ENCODE measurements around the gene SUFU.

SUFU gene

DNA sequence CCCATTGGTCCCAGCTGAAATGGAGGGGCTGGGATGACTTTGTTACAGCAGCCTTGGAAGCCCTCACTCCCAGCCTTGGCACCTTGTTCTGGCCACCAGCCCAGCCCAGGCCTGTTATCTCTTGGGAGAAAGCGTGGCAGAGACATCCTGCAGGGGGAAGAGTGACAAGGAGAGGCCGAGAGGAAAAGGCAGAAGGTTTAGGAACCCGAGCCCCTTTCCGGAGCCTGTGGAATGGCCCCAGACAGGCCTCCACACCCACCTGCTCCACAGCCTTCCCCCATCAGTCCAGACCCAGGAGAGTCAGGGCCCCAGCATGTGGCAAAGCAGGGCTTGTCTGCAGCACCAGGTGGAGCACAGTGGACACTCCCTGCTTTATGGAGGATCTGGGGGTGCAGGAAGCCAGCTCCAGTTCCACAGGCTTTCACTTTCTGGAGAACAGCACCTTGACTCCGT lies 116.4 kb downstream of the SUFU start:
- no peak for FAIRE-seq

DNA sequence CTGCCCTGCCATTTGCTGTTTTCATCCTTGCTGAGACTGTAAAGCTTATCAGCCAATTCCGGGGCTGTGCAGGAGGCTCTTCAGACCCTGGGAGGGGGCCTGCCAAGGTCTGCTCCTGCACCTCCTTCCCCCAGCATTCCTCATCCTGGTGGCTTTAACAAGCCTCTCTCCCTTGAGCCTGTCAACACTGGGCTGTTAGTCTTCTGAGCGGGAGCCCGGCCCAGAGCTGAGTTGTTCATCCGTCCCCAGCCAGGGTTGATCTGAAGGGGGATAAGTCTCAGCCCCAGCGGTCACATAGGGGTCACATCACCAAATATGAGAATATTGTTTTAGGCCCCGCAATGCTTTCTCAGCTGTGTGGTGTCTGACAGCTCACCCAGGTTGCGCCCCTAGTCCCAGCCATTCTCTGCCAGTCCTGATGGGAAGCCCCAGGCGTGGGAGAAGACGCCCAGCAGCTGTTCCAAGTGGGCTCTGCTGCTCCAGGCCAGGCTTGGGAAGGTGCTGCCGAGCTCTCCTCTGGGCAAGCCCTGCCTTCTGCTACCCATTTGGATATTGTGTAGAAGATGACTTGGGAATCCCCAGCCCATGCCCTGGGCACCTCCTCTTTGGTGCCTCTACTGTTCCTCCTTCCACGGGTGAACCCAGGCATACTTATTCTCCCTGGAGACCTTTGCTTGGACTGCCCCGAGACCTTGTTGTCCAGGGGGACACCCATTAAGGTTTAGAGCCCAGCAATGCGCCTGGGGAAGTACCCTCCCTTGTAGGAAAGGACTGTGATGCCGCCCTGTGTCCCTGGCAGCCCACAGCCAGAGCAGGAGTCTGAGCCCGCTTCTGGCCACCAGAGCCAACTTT lies 117.0 kb downstream of the SUFU start:
- FAIRE-seq: no peak

DNA sequence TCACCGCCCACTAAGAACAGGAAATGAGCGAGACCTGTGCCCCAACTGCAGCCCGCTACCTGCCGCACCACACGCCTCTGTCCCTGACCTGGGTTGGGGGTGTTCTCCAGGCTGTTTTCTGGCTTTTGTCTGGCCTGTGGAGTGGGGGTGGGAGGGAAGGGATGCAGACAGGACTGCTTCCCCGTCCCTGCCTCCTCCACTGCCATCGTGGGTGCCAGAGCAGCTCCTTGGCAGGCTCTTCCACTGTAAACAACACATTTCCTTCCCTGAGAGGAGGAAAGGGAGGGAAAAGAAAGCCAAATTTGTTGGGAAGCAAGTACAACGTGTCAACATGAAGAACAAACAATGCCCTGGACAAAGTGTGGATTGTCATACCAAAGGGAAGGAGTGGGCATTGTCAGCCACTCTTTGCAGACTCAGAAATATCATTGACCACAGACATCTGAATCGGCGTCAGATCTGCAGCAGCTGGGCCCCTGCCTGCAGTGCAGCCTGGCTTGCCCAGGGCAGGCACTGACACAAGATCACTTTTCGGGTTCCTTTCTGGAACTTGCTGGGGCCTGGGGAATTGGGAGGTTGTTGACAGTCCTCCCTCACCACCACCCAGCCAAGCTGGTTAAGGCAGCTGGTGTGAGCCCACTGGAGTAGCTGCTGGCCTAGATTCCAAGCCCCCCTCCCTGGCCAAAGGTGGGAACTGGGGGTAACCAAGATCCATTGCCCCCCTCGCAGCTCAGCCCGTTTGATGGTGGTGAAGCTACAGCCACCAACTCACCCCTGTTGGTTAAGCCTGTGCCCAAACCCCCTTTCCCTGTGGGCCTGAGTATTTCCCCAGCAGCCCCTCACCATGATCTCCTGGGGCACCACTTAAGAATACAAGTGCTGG lies 117.9 kb downstream of the SUFU start:
- no peak for FAIRE-seq

DNA sequence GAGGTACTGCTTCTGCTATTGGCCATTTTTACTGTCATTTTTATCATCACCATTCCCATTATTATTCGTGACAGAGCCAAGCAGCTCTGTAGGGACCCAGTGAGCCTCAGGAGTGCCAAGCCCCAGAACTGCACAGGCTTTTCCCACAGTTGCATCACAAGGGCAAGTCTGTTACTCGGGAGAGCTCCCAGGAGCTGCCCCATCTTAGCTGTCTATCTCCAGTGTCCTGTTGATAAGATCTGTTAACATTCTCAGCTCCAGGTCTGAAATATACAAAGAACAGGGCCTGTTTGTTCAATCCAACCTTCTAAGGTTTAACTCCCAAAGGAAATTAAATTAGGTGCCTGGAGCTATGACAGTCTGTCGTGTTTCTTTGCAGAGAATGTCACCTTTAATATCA lies 120.3 kb downstream of the SUFU start:
- no peak for FAIRE-seq

DNA sequence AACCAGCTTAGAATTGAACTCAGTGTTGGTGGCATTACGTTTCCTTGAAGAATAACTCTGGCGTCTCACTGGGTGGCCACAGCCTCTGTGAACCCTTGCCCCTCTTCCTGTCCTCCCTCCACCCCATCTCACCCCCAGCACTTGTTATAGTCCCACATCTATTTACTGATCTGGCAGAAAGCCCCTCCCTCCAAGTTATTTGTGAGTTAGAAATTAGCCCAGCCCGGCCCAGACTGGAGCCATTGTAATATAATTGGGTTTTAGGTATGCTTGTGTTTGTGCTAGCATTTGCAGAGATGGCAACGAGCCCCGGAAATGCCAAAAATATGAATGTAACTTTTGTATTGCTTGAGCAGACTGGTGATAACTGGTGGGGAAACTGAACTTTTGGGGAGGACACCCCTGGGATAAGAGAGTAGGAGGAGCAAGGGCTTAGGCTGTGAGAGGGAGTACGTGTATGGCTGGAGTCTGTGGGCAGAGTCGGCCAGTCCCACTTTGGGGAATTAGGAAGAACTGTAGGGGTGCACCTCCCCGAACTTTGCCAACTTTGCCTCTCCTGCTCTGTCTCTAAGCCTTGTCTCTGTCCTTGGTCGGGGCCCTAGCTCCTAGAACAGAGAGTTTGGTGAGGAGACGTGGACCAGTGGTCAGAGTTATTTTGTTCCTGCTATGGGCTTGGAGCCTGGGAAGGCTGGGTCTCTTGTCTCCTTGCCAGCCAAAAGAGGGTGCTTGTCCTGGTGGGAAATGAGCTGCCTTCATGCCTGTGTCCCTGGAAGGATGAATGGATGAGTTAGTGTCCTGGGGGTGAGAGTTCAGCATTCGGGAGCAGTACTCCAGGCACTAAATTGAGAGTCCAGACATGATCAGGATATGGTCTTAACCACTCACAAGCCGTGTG lies 121.2 kb downstream of the SUFU start:
- FAIRE-seq: no peak

DNA sequence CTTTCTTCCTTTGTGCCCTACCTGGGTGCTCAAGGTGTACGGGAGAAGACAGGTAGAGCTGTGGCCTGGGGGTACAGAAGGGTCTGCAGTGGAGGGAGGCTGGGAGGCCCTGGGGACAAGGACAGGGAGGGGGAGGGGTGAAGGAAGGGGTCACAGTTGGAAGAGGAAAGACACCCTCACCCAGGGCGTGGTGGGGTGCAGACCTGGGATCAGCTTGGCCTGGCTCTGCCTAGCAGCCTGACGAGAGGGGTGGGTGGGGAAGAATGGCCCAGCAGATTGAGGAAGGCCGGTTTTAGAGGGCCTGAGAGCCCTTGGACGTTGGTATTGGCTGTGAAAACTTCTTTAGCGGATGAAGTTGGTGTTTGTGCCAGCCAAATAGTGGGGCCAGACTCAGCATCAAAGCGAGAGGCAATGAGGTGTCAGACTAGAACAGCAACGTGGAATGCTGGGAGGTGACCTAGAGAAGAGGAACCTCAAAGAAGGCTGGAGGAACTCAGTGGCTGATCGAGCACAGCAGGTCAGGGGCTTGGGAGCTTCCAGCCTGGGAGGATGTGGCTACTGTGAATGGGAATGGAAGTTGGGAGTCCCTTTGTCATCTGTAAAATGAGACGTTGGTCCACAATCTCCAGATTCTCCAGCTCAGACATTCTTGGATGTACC lies 122.4 kb downstream of the SUFU start:
- no peak for FAIRE-seq

DNA sequence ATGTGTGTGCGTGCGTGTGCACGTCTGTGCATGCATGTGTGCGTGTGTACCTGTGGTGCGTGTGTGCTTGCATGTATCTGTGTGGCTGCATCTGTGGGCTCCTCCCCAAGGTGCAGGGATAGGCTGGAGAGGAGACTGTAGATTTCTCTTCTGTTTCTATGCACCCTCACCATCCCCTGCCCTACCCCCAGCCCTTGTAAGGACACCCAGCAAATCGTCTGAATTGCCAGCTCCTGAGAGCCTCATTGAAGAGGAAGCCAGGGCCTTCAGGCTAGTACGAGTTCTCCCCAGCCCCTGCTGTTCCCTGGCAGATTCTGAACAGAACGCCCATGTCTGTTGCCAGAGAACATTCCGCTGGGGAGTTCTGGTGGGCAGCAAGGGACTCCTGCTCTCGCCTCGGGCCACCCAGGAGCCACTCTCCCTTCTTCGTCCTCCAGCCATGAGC lies 123.5 kb downstream of the SUFU start:
- FAIRE-seq: no peak

DNA sequence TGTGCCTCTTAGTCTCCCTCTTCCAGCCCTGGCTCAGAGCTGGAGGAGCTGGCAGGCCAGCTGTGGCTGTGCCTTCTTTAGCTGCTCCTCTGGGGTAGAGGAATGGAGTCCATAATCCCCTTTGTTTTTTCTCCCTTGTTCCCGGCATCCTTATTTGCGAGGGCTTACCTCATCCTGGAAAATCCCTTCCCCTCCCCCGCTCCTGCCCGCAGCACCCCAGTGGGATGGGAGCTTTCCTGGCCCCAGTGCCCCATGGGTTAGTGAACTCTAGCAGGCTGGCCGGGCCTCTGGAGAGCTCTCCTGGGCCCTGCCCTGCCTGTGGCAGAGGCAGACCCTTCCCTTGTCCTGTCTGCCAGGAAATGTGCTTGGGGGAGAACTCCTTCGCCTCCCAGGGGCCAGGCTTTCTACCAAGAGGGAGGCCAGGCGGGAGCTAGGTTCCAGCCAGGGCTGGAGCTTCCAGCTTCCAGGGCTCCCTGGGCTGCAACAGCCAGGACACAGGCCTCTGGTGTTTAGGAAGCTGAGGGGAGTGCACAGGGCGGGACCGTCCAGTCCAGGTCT lies 124.0 kb downstream of the SUFU start:
- no peak for FAIRE-seq

DNA sequence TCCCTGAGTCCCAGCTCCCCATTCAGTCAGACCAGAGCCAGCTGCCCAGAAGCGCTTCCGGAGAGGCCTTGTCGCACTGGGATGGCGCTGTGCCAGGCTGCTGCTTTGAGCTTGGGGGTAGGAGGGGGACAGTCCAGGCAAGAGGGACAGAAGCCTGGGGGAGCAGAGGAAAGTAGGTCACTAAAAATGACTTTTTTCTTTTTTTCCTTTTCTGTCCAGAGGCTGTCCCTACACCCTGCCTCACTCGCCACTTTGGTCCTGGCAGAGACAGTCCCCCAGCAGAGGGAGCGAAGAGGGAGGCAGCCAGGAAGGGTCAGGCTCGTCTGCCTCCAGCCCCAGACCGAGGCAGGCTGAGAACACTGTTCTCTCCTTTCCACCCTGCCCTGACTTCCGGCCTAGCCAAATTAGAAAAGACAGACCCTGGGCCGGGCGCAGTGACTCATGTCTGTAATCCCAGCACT lies 124.7 kb downstream of the SUFU start:
- no peak for FAIRE-seq

DNA sequence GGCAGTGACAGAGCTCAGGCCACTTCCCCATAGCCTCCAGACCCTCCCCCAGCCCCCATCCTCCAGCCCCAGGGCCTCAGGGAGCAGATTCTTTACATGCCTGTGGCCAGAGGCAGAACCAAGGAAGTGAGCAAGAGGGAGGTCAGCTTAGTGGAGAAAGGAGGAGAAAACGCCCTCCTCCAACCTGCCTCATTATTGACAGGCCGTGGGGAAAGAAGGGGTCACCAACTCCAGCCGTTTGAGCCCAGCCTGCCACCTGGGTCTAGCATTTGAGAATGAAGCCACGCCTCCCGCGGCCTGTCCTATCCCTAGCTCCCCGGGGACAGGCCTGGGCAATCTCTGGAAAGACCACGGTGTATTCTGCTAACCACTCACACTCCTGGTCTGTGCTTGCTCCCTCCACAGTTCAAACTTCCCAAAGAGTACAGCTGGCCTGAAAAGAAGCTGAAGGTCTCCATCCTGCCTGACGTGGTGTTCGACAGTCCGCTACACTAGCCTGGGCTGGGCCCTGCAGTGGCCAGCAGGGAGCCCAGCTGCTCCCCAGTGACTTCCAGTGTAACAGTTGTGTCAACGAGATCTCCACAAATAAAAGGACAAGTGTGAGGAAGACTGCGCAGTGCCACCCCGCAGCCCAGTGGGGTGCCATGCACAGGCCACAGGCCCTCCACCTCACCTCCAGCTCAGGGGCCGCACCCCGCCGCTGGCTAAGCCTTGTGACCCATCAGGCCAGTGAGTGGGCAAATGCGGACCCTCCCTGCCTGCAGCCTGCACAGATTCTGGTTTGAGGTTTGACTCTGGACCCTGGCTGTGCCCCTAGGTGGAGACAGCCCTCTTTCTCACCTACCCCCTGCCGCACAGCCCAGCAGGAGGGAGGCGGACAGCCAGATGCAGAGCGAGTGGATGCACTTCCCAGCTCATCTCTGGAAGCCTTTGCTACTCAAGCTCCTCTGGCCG lies 126.2 kb downstream of the SUFU start:
- FAIRE-seq: no peak

DNA sequence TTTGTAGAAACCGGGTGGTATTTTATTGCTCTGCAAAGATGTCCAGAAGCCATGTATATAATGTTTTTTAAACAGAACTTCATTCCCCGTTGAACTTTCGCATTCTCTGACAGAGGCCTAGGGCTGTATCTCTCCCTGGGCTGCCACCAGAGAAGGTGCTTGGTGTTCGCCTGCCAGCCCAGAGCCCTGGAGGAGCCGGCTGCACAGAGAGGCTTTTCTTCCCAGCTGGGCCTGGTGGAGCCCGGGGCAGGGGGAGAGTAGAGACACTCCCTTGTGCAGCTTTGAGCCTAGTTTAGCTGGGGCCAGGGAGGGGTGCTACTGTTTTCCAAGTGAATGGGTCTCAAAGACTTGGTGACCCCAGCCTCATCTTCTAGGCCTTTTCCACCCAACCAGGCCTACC lies 126.9 kb downstream of the SUFU start:
- FAIRE-seq: no peak

DNA sequence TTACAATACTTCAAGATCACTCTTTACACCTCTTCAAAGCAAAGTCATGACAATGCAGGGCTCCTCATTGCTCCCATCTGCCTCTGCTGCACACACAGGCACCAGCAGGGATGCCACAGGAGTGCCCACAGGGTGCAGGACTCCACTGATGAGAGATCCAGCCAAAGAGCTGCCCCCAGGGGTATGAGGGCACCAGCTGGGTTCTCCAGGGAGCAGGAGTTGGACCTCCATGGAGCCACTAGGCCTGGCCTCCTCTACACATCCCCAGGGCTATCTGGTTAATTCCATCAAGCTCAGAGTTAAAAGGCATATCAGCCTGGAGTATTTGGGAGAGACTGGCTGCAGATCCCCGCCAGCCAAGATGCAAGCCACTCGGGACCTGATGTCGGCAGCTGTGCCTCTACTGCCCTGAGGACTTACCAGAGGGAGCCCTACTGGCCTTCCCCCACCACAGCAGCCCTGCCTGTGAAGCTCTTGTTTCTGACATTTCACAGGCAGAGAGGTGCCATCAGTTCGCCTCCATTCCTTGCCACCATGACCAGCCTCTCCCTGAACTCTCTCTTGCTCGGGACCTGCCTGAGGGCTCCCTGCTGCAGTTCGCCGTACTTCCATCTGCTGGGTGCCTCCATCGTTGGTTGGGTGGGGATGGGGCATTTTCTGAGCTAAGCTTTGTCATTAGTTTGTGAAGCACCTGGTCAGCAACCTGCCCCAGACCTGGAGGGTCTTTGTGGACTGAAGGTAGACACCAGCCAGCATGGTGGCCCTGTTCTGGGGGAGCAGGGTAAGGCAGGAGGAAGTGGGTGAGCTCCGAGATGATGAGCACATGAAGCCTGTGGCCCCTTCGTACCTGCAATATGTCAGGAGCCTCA lies 128.0 kb downstream of the SUFU start:
- no peak for FAIRE-seq

DNA sequence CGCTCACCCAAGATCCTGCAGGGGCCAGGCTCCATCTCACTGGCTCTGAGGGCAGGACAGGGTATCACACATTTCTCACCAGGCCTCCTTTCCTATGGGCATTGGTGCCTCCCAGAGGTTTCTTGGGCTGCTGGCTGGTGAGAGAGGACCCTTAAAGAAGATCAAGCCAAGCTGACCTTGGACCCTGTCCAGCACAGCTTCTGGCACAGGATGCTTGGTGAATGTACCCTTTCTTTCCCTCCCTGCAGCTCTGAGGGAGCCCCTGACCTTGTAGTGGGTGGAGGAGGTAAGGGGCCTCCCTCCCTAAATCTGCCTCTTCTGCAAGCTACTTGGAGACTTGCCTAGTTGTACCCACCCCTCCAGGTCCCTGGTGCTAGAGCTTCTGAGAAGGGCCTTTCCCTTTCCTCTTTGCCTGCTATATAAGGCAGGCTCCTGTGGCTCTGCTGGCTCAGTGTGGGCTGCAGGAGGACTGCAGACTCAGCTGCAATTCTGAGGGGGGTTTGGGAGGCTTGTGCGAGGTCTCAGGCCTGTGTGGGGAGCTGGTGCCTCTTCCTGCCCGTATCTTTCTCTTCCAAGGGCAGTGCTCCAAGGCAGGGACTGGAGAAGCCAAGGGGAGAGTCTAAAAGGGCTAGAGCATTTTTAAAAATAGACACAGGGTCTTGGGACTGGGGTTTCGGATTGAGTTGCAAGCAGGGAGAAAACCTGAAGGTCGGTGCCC lies 128.8 kb downstream of the SUFU start:
- no peak for FAIRE-seq

DNA sequence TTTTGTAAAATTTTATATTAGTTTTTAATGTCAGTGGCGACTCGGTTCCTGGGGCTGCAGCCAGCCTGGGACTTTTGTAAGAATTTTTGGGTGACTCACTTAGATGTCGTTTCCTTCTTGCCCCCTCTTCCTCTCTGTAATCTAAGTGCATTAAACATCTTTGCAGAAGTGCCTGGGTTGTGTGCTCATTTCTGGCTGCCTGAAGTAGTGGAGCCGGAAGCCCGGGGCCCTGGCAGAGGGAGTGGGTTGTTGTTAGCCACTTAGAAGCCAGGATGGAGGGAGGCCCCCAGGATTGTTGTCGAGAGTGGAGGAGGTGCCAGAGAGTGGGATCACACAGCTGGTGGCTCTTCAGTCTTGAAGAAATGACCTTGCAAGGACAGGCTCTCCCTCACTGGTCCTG lies 129.5 kb downstream of the SUFU start:
- FAIRE-seq: no peak

DNA sequence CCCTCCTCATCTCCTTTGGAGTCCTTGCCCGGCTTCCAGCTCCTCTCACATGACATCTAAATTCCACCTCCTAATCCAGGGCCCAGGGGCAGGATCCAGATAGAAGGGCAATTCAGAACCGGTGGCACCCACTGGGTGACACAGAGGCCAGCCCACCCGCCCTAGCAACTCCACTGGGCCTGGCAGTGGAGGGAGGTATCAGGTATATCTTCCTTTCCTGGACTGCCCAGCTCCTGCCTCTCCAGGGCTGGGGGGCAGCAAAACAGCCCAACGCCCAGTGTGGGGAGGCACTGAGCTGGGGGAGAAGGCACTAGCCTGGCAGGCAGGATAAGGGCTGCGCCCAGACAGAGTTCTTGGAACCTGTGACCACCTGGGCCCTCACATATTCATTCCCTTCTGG lies 130.1 kb downstream of the SUFU start:
- no peak for FAIRE-seq

DNA sequence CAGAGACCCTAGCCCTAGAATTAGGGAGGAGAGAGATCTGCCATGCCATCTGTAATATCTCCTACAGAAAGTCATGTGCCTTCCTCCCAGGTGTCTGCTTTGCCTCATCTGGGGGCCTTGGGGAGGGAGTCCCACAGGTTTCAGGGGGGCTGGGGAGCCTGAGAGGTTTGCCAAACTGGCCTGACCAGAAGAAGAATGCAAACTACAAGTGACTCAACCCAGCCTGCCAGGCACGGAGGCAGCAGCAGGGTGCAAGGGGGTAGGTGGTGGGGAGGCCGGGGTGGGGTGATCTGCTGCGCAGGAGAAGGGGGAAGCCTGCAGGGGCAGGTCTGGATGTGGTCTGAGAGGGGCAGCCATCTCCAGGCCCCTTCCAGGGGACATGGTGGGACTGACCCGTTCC lies 130.9 kb downstream of the SUFU start:
- no peak for FAIRE-seq

DNA sequence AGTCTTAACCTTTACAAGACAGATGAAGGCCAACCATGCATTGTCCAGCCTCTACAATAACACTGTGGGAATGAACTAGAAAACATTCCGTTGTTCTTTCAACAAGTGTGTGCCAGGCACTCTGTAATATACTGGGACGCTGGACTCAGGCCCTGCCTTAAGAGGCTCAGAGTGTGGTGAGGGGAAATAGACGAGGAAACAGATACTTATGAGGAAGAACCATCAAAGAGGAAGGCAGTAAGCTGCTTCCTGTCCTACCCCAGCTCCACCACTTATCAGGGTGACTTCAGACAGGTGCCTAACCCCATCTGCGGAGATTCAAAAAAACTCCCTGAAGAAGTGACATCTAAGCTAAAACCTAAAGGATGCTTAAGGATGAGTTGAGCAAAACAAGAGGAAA lies 131.6 kb downstream of the SUFU start:
- FAIRE-seq: no peak

DNA sequence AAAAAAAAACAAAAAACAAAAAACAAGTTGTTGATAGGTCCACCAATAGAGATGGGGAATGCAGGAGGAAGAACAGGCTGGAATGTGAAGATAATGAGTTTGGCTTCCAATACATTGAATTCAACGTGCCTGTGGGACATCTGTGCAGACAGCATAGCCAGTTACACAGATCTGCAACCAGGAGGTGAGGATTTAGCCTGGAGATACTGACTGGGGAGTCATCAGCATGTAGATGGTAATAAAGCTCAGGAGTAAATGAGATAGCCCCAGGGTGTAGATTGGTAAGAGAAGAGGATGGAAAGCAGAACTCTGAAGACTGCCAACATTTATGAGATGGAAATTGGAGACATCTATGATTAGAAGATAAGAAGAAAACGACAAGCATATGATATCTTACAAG lies 135.8 kb downstream of the SUFU start:
- no peak for FAIRE-seq

DNA sequence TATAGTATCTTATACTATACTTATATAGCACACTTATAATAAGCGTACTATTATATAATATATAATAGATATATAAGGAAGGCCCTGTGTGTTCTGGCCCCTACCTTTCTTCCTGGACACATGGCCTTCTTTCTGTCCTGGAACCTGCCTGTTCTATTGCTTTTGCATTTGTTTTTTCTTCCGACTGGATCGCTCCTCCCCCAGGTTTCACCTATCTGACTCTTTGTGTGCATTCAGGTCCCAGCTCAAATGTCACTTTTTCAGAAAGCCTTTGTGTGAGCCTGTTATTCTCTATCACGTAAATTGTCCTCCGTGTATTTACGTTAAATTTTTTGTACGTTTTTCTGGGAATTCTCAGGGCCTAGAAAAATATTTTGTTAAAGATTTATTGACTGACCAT lies 137.6 kb downstream of the SUFU start:
- no peak for FAIRE-seq
